ENCODE data around the gene DNM2. TPM values are rescaled to one million over a fixed set of nuclear protein-coding genes. Genes with fewer than 3 reads are reported as not detected.
A peak's percentile ranks its signal among the peaks of the same experiment; 100 is the strongest.

DNM2 gene
- total and polyA plus RNA-seq, 10 of the 15 experiments (the other 5 are each of a cell fraction or from before 2014, with no cell fraction given): 1.2 to 146 (median 68.9) TPM

DNA sequence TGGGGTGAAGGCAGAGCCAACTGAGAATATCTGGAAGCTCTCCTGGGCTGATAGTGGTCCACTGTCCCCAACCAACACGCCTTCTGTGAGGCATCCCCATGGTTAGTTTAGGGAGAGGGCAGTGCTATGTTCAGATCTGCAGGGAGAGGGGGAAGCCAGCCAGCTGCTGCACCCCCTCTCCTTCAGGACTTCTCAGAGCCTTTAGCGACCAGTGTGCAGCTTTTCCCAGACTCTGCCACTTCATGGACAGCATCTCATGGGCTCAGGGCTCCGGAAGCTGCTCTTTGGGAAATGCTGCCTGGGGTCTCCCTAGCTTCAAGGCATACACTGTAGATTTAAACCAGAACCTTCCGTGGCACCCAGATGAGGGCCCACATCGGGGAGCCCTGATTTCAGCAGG is 84.6 kb downstream of the DNM2 start:
- in situ Hi-C loops (cut with MboI) (no loop called here), intact Hi-C loops (cut with micrococcal nuclease; ENCODE audit: unreplicated experiment) (no loop called here)
- Histone ChIP-seq H3K4me2 (ENCODE audit: control insufficient read depth, insufficient read depth) (no peak overlapping the region), H3K9ac (ENCODE audit: control insufficient read depth, insufficient read depth, low read length) (no peak overlapping the region), H3K27me3 (replicated peaks in 1 of 2; ENCODE audit: control insufficient read depth in 2 of 2, insufficient read depth in 2 of 2, low read length in 1 of 2) (no peaks in the 10 kb centered on the region), H2AFZ (ENCODE audit: control insufficient read depth, low read depth, low read length) (no peak overlapping the region), H3K79me2 (ENCODE audit: control insufficient read depth, insufficient read depth, low read length) (no peaks in the 10 kb centered on the region), H3K4me3 (no peak overlapping the region), H3K4me1 (ENCODE audit: control insufficient read depth, insufficient read depth, low read length) (peaks cover 1% of the 10 kb centered on the region), H4K20me1 (ENCODE audit: control insufficient read depth, insufficient read depth) (no peaks in the 10 kb centered on the region), H3K27ac (ENCODE audit: control insufficient read depth, insufficient read depth) (no peak overlapping the region), H3K36me3 (ENCODE audit: control insufficient read depth in 2 of 2, insufficient read depth in 2 of 2, low read length in 1 of 2) (peaks cover 5 to 18% of the 10 kb centered on the region in 2 experiments), H3K9me3 (replicated peaks; ENCODE audit: control insufficient read depth, insufficient read depth, low read length) (no peaks in the 10 kb centered on the region)
- TF ChIP-seq ATF7 (IDR thresholded peaks at IDR 0.05; ENCODE audit: low read depth) (no peak), POLR2A (IDR thresholded peaks at IDR 0.05; ENCODE audit: low read depth, low read length) (peak; percentile 29; the same call in 1 of the 2 replicates)
- no TSS peak for BruUV-seq (replicated peaks)
- POLR2A ChIA-PET: no interaction called here
- FAIRE-seq (no peak), DNase-seq (ENCODE audit: low read depth, low spot score) (no peak), ATAC-seq (no peak)
- 97% methylated on average over 5 of the region's 5 CpGs for WGBS (ENCODE audit: insufficient coverage, insufficient replicate concordance, low lambda C conversion rate, missing lambda C conversion rate)
- CTCF ChIA-PET: no interaction called here
- SMC1A ChIA-PET (ENCODE audit: uncharacterized antibody, unreplicated experiment): no interaction called here
- RAD21 ChIA-PET (ENCODE audit: unreplicated experiment): no interaction called here

DNA sequence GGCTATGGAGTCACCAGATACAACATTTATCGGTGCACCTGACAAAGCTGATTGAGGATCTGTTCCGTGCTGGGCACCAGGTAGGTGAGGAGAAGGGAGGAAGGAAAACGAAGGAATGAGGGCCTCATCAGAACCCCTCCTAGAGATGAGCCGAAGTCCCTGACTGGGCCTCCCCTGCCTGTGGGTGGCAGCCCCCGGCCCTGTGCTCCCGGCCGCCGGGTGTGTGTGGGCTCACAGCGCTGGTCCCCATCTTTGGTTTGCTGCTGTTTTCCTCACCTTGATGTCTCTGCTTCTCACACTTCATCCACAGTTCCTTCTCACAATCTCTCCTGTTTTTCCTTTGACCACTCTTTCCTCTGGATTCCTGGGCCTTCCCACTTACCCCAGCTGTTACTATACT is 85.4 kb downstream of the DNM2 start:
- Histone ChIP-seq H3K4me2 (ENCODE audit: control insufficient read depth, insufficient read depth) (no peak overlapping the region), H2AFZ (ENCODE audit: control insufficient read depth, low read depth, low read length) (no peak overlapping the region), H3K36me3 (ENCODE audit: control insufficient read depth in 2 of 2, insufficient read depth in 2 of 2, low read length in 1 of 2) (peaks cover 5 to 18% of the 10 kb centered on the region in 2 experiments), H3K4me3 (no peak overlapping the region), H3K9me3 (replicated peaks; ENCODE audit: control insufficient read depth, insufficient read depth, low read length) (no peaks in the 10 kb centered on the region), H3K27me3 (replicated peaks in 1 of 2; ENCODE audit: control insufficient read depth in 2 of 2, insufficient read depth in 2 of 2, low read length in 1 of 2) (no peaks in the 10 kb centered on the region), H3K79me2 (ENCODE audit: control insufficient read depth, insufficient read depth, low read length) (no peaks in the 10 kb centered on the region), H3K27ac (ENCODE audit: control insufficient read depth, insufficient read depth) (no peak overlapping the region), H4K20me1 (ENCODE audit: control insufficient read depth, insufficient read depth) (no peaks in the 10 kb centered on the region), H3K4me1 (ENCODE audit: control insufficient read depth, insufficient read depth, low read length) (no peaks in the 10 kb centered on the region), H3K9ac (ENCODE audit: control insufficient read depth, insufficient read depth, low read length) (no peak overlapping the region)
- no peak for TF ChIP-seq ZSCAN29 (IDR thresholded peaks at IDR 0.05)
- no peak for TF ChIP-seq FOXK2 (IDR thresholded peaks at IDR 0.05)
- no peak for TF ChIP-seq EGR1 (IDR thresholded peaks at IDR 0.05; ENCODE audit: borderline replicate concordance in 1 of 2, low read depth in 2 of 2, low read length in 2 of 2)
- TF ChIP-seq TBL1XR1 (IDR thresholded peaks at IDR 0.05; ENCODE audit: low read depth, low read length): no peak
- TF ChIP-seq, protein P1, sequence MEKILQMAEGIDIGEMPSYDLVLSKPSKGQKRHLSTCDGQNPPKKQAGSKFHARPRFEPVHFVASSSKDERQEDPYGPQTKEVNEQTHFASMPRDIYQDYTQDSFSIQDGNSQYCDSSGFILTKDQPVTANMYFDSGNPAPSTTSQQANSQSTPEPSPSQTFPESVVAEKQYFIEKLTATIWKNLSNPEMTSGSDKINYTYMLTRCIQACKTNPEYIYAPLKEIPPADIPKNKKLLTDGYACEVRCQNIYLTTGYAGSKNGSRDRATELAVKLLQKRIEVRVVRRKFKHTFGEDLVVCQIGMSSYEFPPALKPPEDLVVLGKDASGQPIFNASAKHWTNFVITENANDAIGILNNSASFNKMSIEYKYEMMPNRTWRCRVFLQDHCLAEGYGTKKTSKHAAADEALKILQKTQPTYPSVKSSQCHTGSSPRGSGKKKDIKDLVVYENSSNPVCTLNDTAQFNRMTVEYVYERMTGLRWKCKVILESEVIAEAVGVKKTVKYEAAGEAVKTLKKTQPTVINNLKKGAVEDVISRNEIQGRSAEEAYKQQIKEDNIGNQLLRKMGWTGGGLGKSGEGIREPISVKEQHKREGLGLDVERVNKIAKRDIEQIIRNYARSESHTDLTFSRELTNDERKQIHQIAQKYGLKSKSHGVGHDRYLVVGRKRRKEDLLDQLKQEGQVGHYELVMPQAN (conservative IDR thresholded peaks at IDR 0.05): no peak
- TF ChIP-seq EZH2 (IDR thresholded peaks at IDR 0.05; ENCODE audit: borderline replicate concordance, control insufficient read depth, low read depth, low read length): no peak
- TF ChIP-seq, protein P2, sequence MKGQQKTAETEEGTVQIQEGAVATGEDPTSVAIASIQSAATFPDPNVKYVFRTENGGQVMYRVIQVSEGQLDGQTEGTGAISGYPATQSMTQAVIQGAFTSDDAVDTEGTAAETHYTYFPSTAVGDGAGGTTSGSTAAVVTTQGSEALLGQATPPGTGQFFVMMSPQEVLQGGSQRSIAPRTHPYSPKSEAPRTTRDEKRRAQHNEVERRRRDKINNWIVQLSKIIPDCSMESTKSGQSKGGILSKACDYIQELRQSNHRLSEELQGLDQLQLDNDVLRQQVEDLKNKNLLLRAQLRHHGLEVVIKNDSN (IDR thresholded peaks at IDR 0.05; ENCODE audit: borderline replicate concordance, extremely low read length, insufficient read depth, low read depth, low read length): no peak
- TF ChIP-seq, protein P3, sequence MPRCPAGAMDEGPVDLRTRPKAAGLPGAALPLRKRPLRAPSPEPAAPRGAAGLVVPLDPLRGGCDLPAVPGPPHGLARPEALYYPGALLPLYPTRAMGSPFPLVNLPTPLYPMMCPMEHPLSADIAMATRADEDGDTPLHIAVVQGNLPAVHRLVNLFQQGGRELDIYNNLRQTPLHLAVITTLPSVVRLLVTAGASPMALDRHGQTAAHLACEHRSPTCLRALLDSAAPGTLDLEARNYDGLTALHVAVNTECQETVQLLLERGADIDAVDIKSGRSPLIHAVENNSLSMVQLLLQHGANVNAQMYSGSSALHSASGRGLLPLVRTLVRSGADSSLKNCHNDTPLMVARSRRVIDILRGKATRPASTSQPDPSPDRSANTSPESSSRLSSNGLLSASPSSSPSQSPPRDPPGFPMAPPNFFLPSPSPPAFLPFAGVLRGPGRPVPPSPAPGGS (IDR thresholded peaks at IDR 0.05; ENCODE audit: borderline replicate concordance, insufficient read depth, low read depth, low read length, poor library complexity, severe bottlenecking): no peak
- TF ChIP-seq HDGF (IDR thresholded peaks at IDR 0.05): no peak
- TF ChIP-seq ZNF274 (IDR thresholded peaks at IDR 0.05; ENCODE audit: insufficient read depth, insufficient read length): no peak
- WGBS (ENCODE audit: insufficient coverage, insufficient replicate concordance, low lambda C conversion rate, missing lambda C conversion rate): 96% methylated on average over 9 of the region's 9 CpGs
- RAD21 ChIA-PET (ENCODE audit: unreplicated experiment): no interaction called here
- no peak for DNase-seq (ENCODE audit: low read depth, low spot score)
- no peak for ATAC-seq
- SMC1A ChIA-PET (ENCODE audit: uncharacterized antibody, unreplicated experiment): no interaction called here
- no TSS peak for BruUV-seq (replicated peaks)
- POLR2A ChIA-PET: no interaction called here
- intact Hi-C loops (cut with micrococcal nuclease; ENCODE audit: unreplicated experiment) (no loop called here), in situ Hi-C loops (cut with MboI) (no loop called here)
- no peak for FAIRE-seq
- CTCF ChIA-PET: no interaction called here
